ENCODE results near the gene CETN1.
A peak's percentile ranks its signal among the peaks of the same experiment; 100 is the strongest.

The CETN1 gene

GRCh38 chr18:551404-552061 lies 28.6 kb upstream of the CETN1 start:
- H3K27ac ChIP-seq (ENCODE audit: low read depth, low read length), result no peak overlapping the region
- H3K18ac ChIP-seq (ENCODE audit: low read length), result no peak overlapping the region
- H3K27me3 ChIP-seq (ENCODE audit: insufficient read depth, low read length, poor library complexity), result no peaks in the 10 kb centered on the region
- no peaks in the 10 kb centered on the region for H3K79me2 ChIP-seq (ENCODE audit: control insufficient read depth, insufficient read depth, low read length)
- no peak overlapping the region for H4K8ac ChIP-seq (ENCODE audit: low read depth, low read length)
- no peak overlapping the region for H3K23ac ChIP-seq (ENCODE audit: low read length)
- H4K5ac ChIP-seq (ENCODE audit: low read length), result no peak overlapping the region
- H2BK120ac ChIP-seq (ENCODE audit: low read depth, low read length), result no peak overlapping the region
- H3K79me1 ChIP-seq (ENCODE audit: low read length), result no peaks in the 10 kb centered on the region
- no peak overlapping the region for H3K4me2 ChIP-seq (ENCODE audit: low read length)
- no peak overlapping the region for H3K4me3 ChIP-seq (ENCODE audit: low read length)
- H2BK15ac ChIP-seq (replicated peaks; ENCODE audit: low read depth), result no peak overlapping the region
- DNase-seq, result no peak
- no CpG with 5 or more reads among the region's 4 CpGs for WGBS (ENCODE audit: extremely low coverage, insufficient coverage, low lambda C conversion rate)
- no peak overlapping the region for H2BK5ac ChIP-seq (ENCODE audit: low read length)
- no peak overlapping the region for H3K56ac ChIP-seq (ENCODE audit: low read length)
- H2AK5ac ChIP-seq (ENCODE audit: low read length), result no peak overlapping the region
- H3K36me3 ChIP-seq (ENCODE audit: control insufficient read depth, insufficient read depth, low read length), result no peaks in the 10 kb centered on the region
- no peak overlapping the region for H3K9ac ChIP-seq (ENCODE audit: low read length)
- no peak overlapping the region for H3K4ac ChIP-seq (ENCODE audit: low read depth, low read length)
- H3K4me1 ChIP-seq (ENCODE audit: control insufficient read depth, low read depth, low read length), result peaks cover 3% of the 10 kb centered on the region

DNA sequence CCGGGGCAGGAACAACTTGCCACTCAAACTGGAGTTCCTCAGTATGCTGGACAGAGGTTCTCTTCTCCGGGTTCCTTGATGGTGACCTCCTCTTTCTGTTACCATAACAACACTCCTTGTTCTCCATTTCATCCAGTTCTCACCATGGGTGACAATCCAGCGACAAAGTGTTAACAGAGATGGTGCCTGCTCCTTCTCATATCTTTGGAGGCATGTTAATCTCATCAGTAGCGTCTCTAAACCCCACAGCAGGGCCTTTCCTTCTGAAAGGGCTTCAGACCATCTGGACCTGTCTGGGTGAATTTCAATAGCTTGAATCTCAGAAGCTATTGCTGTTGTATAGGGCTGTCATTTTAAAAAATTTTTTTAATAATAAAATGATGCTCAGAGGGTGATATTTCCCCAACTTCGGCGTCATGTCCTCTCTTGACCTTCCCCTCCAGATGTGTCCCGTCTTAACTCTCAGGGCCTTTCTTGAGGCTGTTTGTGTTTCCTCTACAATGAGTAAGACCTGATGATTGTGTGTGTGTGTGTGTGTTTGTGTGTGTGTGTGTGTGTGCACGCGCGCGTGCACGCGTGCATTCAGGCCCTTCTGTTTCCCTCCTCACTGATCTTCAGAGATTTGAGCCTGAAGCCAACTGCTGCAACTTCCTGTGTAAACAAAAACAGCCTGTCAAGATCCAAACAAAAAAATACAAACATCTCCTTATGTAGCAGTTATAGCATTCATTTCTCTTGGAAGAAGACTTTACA lies 24.3 kb upstream of the CETN1 start:
- Histone ChIP-seq H3K36me3 (ENCODE audit: control insufficient read depth, insufficient read depth, low read length) (no peaks in the 10 kb centered on the region), H4K8ac (ENCODE audit: low read depth, low read length) (no peak overlapping the region), H3K9ac (ENCODE audit: low read length) (no peak overlapping the region), H3K27me3 (ENCODE audit: insufficient read depth, low read length, poor library complexity) (no peaks in the 10 kb centered on the region), H3K56ac (ENCODE audit: low read length) (peak overlapping the region; percentile 59), H4K5ac (ENCODE audit: low read length) (no peak overlapping the region), H3K27ac (ENCODE audit: low read depth, low read length) (no peak overlapping the region), H2BK120ac (ENCODE audit: low read depth, low read length) (no peak overlapping the region), H2AK5ac (ENCODE audit: low read length) (no peak overlapping the region), H2BK5ac (ENCODE audit: low read length) (peak overlapping the region; percentile 38), H2BK15ac (replicated peaks; ENCODE audit: low read depth) (no peak overlapping the region), H3K4me1 (ENCODE audit: control insufficient read depth, low read depth, low read length) (peaks cover 3% of the 10 kb centered on the region), H3K4me2 (ENCODE audit: low read length) (no peak overlapping the region), H3K79me1 (ENCODE audit: low read length) (no peaks in the 10 kb centered on the region), H3K18ac (ENCODE audit: low read length) (peak overlapping the region; percentile 3), H3K23ac (ENCODE audit: low read length) (peak overlapping the region; percentile 83), H3K4me3 (ENCODE audit: low read length) (no peak overlapping the region), H3K4ac (ENCODE audit: low read depth, low read length) (no peak overlapping the region), H3K79me2 (ENCODE audit: control insufficient read depth, insufficient read depth, low read length) (no peaks in the 10 kb centered on the region)
- WGBS (ENCODE audit: extremely low coverage, insufficient coverage, low lambda C conversion rate), result no CpG with 5 or more reads among the region's 13 CpGs
- DNase-seq, result peak; percentile 91

DNA sequence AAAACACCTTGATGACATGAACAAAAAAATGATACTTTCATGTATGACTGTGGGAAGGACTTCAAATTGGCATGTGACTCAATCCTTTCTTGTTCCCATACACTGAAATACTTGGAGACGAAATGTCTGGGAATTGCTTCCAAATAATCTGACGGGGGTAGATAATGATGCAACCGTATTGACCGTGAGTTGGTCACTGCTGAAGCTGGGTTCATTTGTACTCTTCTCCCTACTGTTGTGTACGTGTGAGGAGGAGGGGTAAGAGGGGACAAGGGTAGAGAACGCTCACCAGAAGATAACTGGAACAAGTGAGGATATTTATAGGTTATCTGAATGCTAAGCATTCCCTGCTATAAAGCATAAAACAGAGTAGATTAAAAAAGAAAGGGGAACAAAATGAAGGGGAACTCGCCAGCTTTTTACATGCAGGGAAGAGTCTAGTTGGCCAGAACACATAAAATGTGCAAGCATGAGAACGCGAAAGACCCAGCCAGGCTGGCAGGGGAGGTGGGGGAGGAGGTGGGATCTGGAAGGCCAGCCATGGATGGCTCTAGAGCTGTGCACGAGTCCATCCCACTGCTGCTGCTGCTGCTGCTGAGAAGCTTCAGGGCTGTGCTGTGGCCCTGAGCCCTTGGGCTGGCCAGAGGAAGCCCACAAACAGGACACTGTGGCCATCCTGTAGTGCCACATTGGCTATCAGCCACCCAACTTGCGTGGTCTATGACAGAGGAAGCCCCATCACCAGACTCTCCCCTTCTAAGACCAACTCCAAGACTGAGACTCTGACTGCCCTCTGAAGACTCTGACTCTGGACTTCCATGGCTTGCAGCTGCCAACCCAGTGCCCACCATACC lies 15.2 kb upstream of the CETN1 start:
- Histone ChIP-seq H2BK120ac (ENCODE audit: low read depth, low read length) (no peak overlapping the region), H3K4me1 (ENCODE audit: control insufficient read depth, low read depth, low read length) (no peaks in the 10 kb centered on the region), H3K79me1 (ENCODE audit: low read length) (no peaks in the 10 kb centered on the region), H3K4me2 (ENCODE audit: low read length) (no peak overlapping the region), H3K18ac (ENCODE audit: low read length) (no peak overlapping the region), H3K4ac (ENCODE audit: low read depth, low read length) (no peak overlapping the region), H2AK5ac (ENCODE audit: low read length) (no peak overlapping the region), H3K9ac (ENCODE audit: low read length) (no peak overlapping the region), H3K79me2 (ENCODE audit: control insufficient read depth, insufficient read depth, low read length) (no peaks in the 10 kb centered on the region), H3K27ac (ENCODE audit: low read depth, low read length) (no peak overlapping the region), H4K5ac (ENCODE audit: low read length) (no peak overlapping the region), H2BK15ac (replicated peaks; ENCODE audit: low read depth) (no peak overlapping the region), H3K4me3 (ENCODE audit: low read length) (no peak overlapping the region), H2BK5ac (ENCODE audit: low read length) (no peak overlapping the region), H4K8ac (ENCODE audit: low read depth, low read length) (no peak overlapping the region), H3K27me3 (ENCODE audit: insufficient read depth, low read length, poor library complexity) (no peaks in the 10 kb centered on the region), H3K56ac (ENCODE audit: low read length) (no peak overlapping the region), H3K36me3 (ENCODE audit: control insufficient read depth, insufficient read depth, low read length) (no peaks in the 10 kb centered on the region), H3K23ac (ENCODE audit: low read length) (no peak overlapping the region)
- no peak for DNase-seq
- no CpG with 5 or more reads among the region's 11 CpGs for WGBS (ENCODE audit: extremely low coverage, insufficient coverage, low lambda C conversion rate)

DNA sequence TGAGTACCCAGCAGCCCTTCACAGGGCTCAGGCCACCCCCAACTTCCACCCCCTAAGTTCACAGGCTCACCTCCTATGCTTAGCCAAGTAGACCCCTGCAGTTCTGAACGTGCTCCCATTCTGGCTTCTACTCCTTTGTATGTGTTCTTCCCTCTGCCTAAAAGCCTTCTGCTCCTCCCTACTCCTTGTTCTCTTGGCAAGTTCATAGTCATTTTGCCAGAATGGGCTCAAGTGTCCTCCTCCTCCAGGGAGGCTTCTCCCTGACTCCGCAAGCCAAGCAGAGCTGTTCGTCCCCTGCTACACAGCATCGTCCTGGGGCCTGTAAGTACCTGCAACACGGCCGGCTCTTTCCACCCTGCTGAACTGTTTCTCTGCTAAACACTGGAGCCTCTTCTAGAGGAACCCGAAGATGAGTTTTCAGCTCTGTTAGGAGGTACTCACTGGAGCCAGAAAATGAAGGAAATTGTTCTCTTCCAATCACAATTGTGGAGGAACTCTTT lies 14.6 kb upstream of the CETN1 start:
- no peak overlapping the region for H2BK5ac ChIP-seq (ENCODE audit: low read length)
- no peaks in the 10 kb centered on the region for H3K36me3 ChIP-seq (ENCODE audit: control insufficient read depth, insufficient read depth, low read length)
- no peaks in the 10 kb centered on the region for H3K4me1 ChIP-seq (ENCODE audit: control insufficient read depth, low read depth, low read length)
- no peaks in the 10 kb centered on the region for H3K79me1 ChIP-seq (ENCODE audit: low read length)
- no peak overlapping the region for H3K27ac ChIP-seq (ENCODE audit: low read depth, low read length)
- H3K23ac ChIP-seq (ENCODE audit: low read length), result no peak overlapping the region
- H2BK15ac ChIP-seq (replicated peaks; ENCODE audit: low read depth), result no peak overlapping the region
- no peak overlapping the region for H3K18ac ChIP-seq (ENCODE audit: low read length)
- H2AK5ac ChIP-seq (ENCODE audit: low read length), result no peak overlapping the region
- no peaks in the 10 kb centered on the region for H3K79me2 ChIP-seq (ENCODE audit: control insufficient read depth, insufficient read depth, low read length)
- DNase-seq, result no peak
- H3K27me3 ChIP-seq (ENCODE audit: insufficient read depth, low read length, poor library complexity), result no peaks in the 10 kb centered on the region
- no peak overlapping the region for H3K4me3 ChIP-seq (ENCODE audit: low read length)
- no peak overlapping the region for H3K56ac ChIP-seq (ENCODE audit: low read length)
- WGBS (ENCODE audit: extremely low coverage, insufficient coverage, low lambda C conversion rate), result no CpG with 5 or more reads among the region's 7 CpGs
- H4K8ac ChIP-seq (ENCODE audit: low read depth, low read length), result no peak overlapping the region
- H2BK120ac ChIP-seq (ENCODE audit: low read depth, low read length), result no peak overlapping the region
- H3K9ac ChIP-seq (ENCODE audit: low read length), result no peak overlapping the region
- no peak overlapping the region for H3K4me2 ChIP-seq (ENCODE audit: low read length)
- peak overlapping the region; percentile 14 for H4K5ac ChIP-seq (ENCODE audit: low read length)
- no peak overlapping the region for H3K4ac ChIP-seq (ENCODE audit: low read depth, low read length)

DNA sequence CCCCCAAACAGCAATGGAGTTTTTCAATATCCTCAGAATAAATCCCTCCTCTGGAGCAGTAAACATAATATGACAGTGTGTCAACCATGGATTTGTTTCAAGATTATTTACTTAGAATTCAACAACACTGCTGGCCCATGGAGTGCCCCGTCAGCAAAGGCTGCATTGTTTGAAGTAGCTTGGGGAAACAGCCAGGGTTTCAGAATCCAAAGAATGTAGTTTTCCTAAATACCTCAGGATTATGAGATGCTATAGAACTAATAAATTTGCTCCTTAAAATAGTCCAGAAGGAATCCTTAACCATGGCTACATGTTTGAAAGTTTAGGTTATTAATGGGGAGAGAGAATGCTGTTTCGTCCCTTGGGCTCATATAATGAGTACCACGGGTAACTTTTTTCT lies 13.1 kb upstream of the CETN1 start:
- no peak overlapping the region for H3K9ac ChIP-seq (ENCODE audit: low read length)
- H2BK120ac ChIP-seq (ENCODE audit: low read depth, low read length), result no peak overlapping the region
- H3K27me3 ChIP-seq (ENCODE audit: insufficient read depth, low read length, poor library complexity), result no peaks in the 10 kb centered on the region
- H4K8ac ChIP-seq (ENCODE audit: low read depth, low read length), result no peak overlapping the region
- no peaks in the 10 kb centered on the region for H3K4me1 ChIP-seq (ENCODE audit: control insufficient read depth, low read depth, low read length)
- no peak overlapping the region for H2BK5ac ChIP-seq (ENCODE audit: low read length)
- no peaks in the 10 kb centered on the region for H3K79me1 ChIP-seq (ENCODE audit: low read length)
- H3K79me2 ChIP-seq (ENCODE audit: control insufficient read depth, insufficient read depth, low read length), result no peaks in the 10 kb centered on the region
- H3K27ac ChIP-seq (ENCODE audit: low read depth, low read length), result no peak overlapping the region
- H3K4me3 ChIP-seq (ENCODE audit: low read length), result no peak overlapping the region
- no peak overlapping the region for H3K18ac ChIP-seq (ENCODE audit: low read length)
- no peak overlapping the region for H3K56ac ChIP-seq (ENCODE audit: low read length)
- DNase-seq, result no peak
- H3K4me2 ChIP-seq (ENCODE audit: low read length), result no peak overlapping the region
- H2AK5ac ChIP-seq (ENCODE audit: low read length), result no peak overlapping the region
- no peak overlapping the region for H3K23ac ChIP-seq (ENCODE audit: low read length)
- H4K5ac ChIP-seq (ENCODE audit: low read length), result no peak overlapping the region
- H2BK15ac ChIP-seq (replicated peaks; ENCODE audit: low read depth), result no peak overlapping the region
- no peaks in the 10 kb centered on the region for H3K36me3 ChIP-seq (ENCODE audit: control insufficient read depth, insufficient read depth, low read length)
- H3K4ac ChIP-seq (ENCODE audit: low read depth, low read length), result no peak overlapping the region
- whole genome bisulfite sequencing (ENCODE audit: extremely low coverage, insufficient coverage, low lambda C conversion rate), result no CpG with 5 or more reads among the region's 3 CpGs

All from mesendoderm (in vitro differentiated cells).